H9 (cell line): ENCODE data around the gene CCS. TPM values are rescaled to one million over a fixed set of nuclear protein-coding genes. Genes with fewer than 3 reads are reported as not detected.

Experiments used
- DNase-seq: peaks from one replicate; pipeline ENCODE4 v3.0.0-alpha.2; 2017
- H2AFZ ChIP-seq: one replicate; pipeline ENCODE4 v1.6.1; 2013; ENCODE audit warnings: mild to moderate bottlenecking, low read length, control low read depth, moderate library complexity
- H2AK5ac ChIP-seq: 2 replicates; pipeline ENCODE4 v1.6.1; 2013; ENCODE audit warnings: low read length, control low read depth, mixed read lengths; ENCODE audit not compliant: insufficient read length
- H2BK120ac ChIP-seq: one replicate; pipeline ENCODE4 v1.6.1; 2013; ENCODE audit warnings: low read depth, mild to moderate bottlenecking, low read length, control low read depth, inconsistent platforms; ENCODE audit not compliant: poor library complexity, severe bottlenecking
- H2BK12ac ChIP-seq: 2 replicates; pipeline ENCODE4 v1.6.1; 2013; ENCODE audit warnings: low read length, control low read depth, mixed read lengths, low read depth; ENCODE audit not compliant: insufficient read length
- H2BK15ac ChIP-seq: 2 replicates; pipeline ENCODE4 v1.6.1; 2013; ENCODE audit warnings: low read depth, low read length, control low read depth
- H2BK20ac ChIP-seq: one replicate; pipeline ENCODE4 v1.6.1; 2013; ENCODE audit warnings: low read depth, mild to moderate bottlenecking, low read length, control low read depth, inconsistent platforms; ENCODE audit not compliant: poor library complexity, severe bottlenecking
- H2BK5ac ChIP-seq: 2 replicates; pipeline ENCODE4 v1.6.1; 2013; ENCODE audit warnings: low read length, control low read depth, mixed read lengths; ENCODE audit not compliant: insufficient read length
- H3K14ac ChIP-seq: 2 replicates; pipeline ENCODE4 v1.6.1; 2013; ENCODE audit warnings: low read length, control low read depth; ENCODE audit not compliant: insufficient read depth
- H3K18ac ChIP-seq: 2 replicates; pipeline ENCODE4 v1.6.1; 2013; ENCODE audit warnings: low read depth, mild to moderate bottlenecking, mixed read lengths, low read length, control low read depth; ENCODE audit not compliant: insufficient read length
- H3K23ac ChIP-seq: 2 replicates; pipeline ENCODE4 v1.6.1; 2013; ENCODE audit warnings: low read length, control low read depth, mixed read lengths, low read depth; ENCODE audit not compliant: insufficient read length
- H3K23me2 ChIP-seq: 2 replicates; pipeline ENCODE4 v1.6.1; 2013; ENCODE audit warnings: low read depth, mild to moderate bottlenecking, mixed read lengths, low read length, control low read depth; ENCODE audit not compliant: insufficient read length, poor library complexity, severe bottlenecking
- H3K27ac ChIP-seq: 2 replicates; pipeline ENCODE4 v1.5.1; 2013; ENCODE audit warnings: low read length, control low read depth, mixed read lengths, low read depth; ENCODE audit not compliant: insufficient read length
- H3K27me3 ChIP-seq: 2 replicates; pipeline ENCODE4 v1.6.1; 2013; ENCODE audit warnings: low read length, control low read depth, inconsistent platforms; ENCODE audit not compliant: insufficient read depth
- H3K4ac ChIP-seq: 2 replicates; pipeline ENCODE4 v1.6.1; 2013; ENCODE audit warnings: low read depth, mild to moderate bottlenecking, control low read depth, inconsistent platforms, low read length, moderate library complexity
- H3K4me1 ChIP-seq: 2 replicates; pipeline ENCODE4 v1.6.1; 2013; ENCODE audit warnings: low read length, control low read depth, inconsistent platforms; ENCODE audit not compliant: insufficient read depth
- H3K4me2 ChIP-seq: 2 replicates; pipeline ENCODE4 v1.6.1; 2013; ENCODE audit warnings: low read length, control low read depth, mixed read lengths; ENCODE audit not compliant: insufficient read length, insufficient read depth
- H3K56ac ChIP-seq: 2 replicates; pipeline ENCODE4 v1.6.1; 2013; ENCODE audit warnings: low read depth, mild to moderate bottlenecking, mixed read lengths, low read length, control low read depth; ENCODE audit not compliant: insufficient read length
- H3K79me1 ChIP-seq: 2 replicates; pipeline ENCODE4 v1.6.1; 2013; ENCODE audit warnings: low read depth, mild to moderate bottlenecking, moderate library complexity, low read length, control low read depth, inconsistent platforms; ENCODE audit not compliant: insufficient read depth, poor library complexity, severe bottlenecking
- H3K79me2 ChIP-seq: 2 replicates; pipeline ENCODE4 v1.6.1; 2013; ENCODE audit warnings: low read length, control low read depth, inconsistent platforms; ENCODE audit not compliant: insufficient read depth
- H3K9ac ChIP-seq: 2 replicates; pipeline ENCODE4 v1.6.1; 2013; ENCODE audit warnings: low read length, control low read depth, mixed read lengths; ENCODE audit not compliant: insufficient read length; ENCODE audit errors: extremely low read depth
- H3K9me3 ChIP-seq: one replicate; pipeline ENCODE4 v1.6.1; 2013; ENCODE audit warnings: low read depth, low read length, inconsistent platforms; ENCODE audit not compliant: control insufficient read depth
- H3T11ph ChIP-seq: one replicate; pipeline ENCODE4 v1.6.1; 2013; ENCODE audit warnings: mild to moderate bottlenecking, low read length, control low read depth, inconsistent platforms
- H4K20me1 ChIP-seq: one replicate; pipeline ENCODE4 v1.6.1; 2013; ENCODE audit not compliant: control insufficient read depth, insufficient read length, insufficient read depth
- H4K5ac ChIP-seq: 2 replicates; pipeline ENCODE4 v1.6.1; 2013; ENCODE audit warnings: low read depth, mild to moderate bottlenecking, mixed read lengths, low read length, control low read depth; ENCODE audit not compliant: insufficient read length
- H4K8ac ChIP-seq: replicated peaks from 2 replicates; pipeline ENCODE4 v1.6.1; 2013; ENCODE audit warnings: low read length, control low read depth, mixed read lengths, low read depth; ENCODE audit not compliant: insufficient read length
- H4K91ac ChIP-seq: 2 replicates; pipeline ENCODE4 v1.6.1; 2013; ENCODE audit warnings: low read depth, mild to moderate bottlenecking, moderate library complexity, mixed read lengths, low read length, control low read depth; ENCODE audit not compliant: insufficient read length
- H3K27ac Mint-ChIP-seq, 3 experiments: 2 replicates in 2 of 3; 3 replicates in 1 of 3; pipeline ENCODE4 v1.8.0; 2020 to 2021; ENCODE audit warnings: mixed read lengths in 3 of 3, mild to moderate bottlenecking in 1 of 3, moderate library complexity in 1 of 3
- H3K27me3 Mint-ChIP-seq: 2 replicates; pipeline ENCODE4 v1.8.0; 2021; ENCODE audit warnings: low read depth, mild to moderate bottlenecking, moderate library complexity, mixed read lengths
- H3K36me3 Mint-ChIP-seq, 3 experiments: 2 replicates in 2 of 3; 3 replicates in 1 of 3; pipeline ENCODE4 v1.8.0; 2020 to 2021; ENCODE audit warnings: low read depth in 3 of 3, mixed read lengths in 3 of 3; ENCODE audit not compliant: insufficient read depth in 1 of 3
- H3K4me1 Mint-ChIP-seq, 2 experiments: 2 replicates each; pipeline ENCODE4 v1.8.0; 2020; ENCODE audit warnings: mixed read lengths in 2 of 2
- H3K4me3 Mint-ChIP-seq, 2 experiments: 2 replicates in 1 of 2; 3 replicates in 1 of 2; pipeline ENCODE4 v1.8.0; 2020 to 2021; ENCODE audit warnings: mild to moderate bottlenecking in 2 of 2, mixed read lengths in 2 of 2, moderate library complexity in 1 of 2
- H3K9me3 Mint-ChIP-seq, 2 experiments: 2 replicates in 1 of 2; 3 replicates in 1 of 2; pipeline ENCODE4 v1.8.0; 2020; ENCODE audit warnings: mild to moderate bottlenecking in 2 of 2, mixed read lengths in 2 of 2, moderate library complexity in 1 of 2
- WGBS: extraction: QIAGEN DNeasy Blood & Tissue Kit; methylation state at CpG from one replicate; pipeline ENCODE4 v1.1.7; 2013; ENCODE audit warnings: missing lambda C conversion rate, low lambda C conversion rate, mixed read lengths; ENCODE audit not compliant: insufficient read length; ENCODE audit errors: extremely low coverage; 5-methylcytosine and 5-hydroxymethylcytosine counted together
- total RNA-seq: library from RNA; stranded (reverse); gene quantifications from 2 replicates; pipeline ENCODE4 v1.2.1, GENCODE V29; 2021
- TF ChIP-seq, protein P1 (sequence below): fragments of 200-600 bp; sonication (generic); conservative IDR thresholded peaks from 3 replicates; pipeline ENCODE4 v1.8.0; 2021; ENCODE audit warnings: antibody characterized with exemption, mild to moderate bottlenecking

Gene CCS
- total RNA-seq, 1 experiment from 2014 or later = 61.1 TPM

DNA sequence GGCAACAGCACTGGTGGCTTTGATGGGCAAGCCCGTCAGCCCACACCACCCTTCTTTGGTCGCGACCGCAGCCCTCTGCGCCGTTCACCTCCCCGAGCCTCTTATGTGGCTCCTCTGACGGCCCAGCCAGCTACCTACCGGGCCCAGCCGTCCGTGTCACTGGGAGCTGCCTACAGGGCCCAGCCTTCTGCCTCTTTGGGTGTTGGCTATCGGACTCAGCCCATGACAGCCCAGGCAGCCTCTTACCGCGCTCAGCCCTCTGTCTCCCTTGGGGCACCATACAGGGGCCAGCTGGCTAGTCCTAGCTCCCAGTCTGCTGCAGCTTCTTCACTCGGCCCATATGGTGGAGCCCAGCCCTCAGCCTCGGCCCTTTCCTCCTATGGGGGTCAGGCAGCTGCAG, 31.5 kb downstream of the CCS start:
- peaks cover 18 to 22% of the 10 kb centered on the region in 2 experiments for H3K4me1 Mint-ChIP-seq
- Histone ChIP-seq H3K23ac (no peak overlapping the region), H2AK5ac (no peak overlapping the region), H3K18ac (no peak overlapping the region), H3K56ac (no peak overlapping the region), H3K79me2 (peaks cover 74% of the 10 kb centered on the region; the same call in 1 of the 2 replicates), H4K5ac (no peak overlapping the region), H3T11ph (no peak overlapping the region), H2BK5ac (no peak overlapping the region), H3K4me1 (no peaks in the 10 kb centered on the region; the same call in 1 of the 2 replicates), H3K14ac (no peak overlapping the region; the same call in 1 of the 2 replicates), H3K27ac (no peak overlapping the region), H4K91ac (no peak overlapping the region), H2BK20ac (no peak overlapping the region), H3K23me2 (no peaks in the 10 kb centered on the region), H2BK120ac (no peak overlapping the region), H3K4me2 (no peak overlapping the region), H3K9ac (no peak overlapping the region), H3K79me1 (peaks cover 12% of the 10 kb centered on the region), H2BK12ac (no peak overlapping the region), H2BK15ac (no peak overlapping the region), H3K27me3 (no peaks in the 10 kb centered on the region), H4K8ac (no peak overlapping the region), H2AFZ (no peak overlapping the region), H3K9me3 (no peaks in the 10 kb centered on the region), H4K20me1 (peaks cover 4% of the 10 kb centered on the region), H3K4ac (no peak overlapping the region)
- no peaks in the 10 kb centered on the region for H3K27me3 Mint-ChIP-seq
- no peaks in the 10 kb centered on the region; a peak in 1 of 5 replicates for H3K9me3 Mint-ChIP-seq
- WGBS = no CpG with 5 or more reads among the region's 16 CpGs
- peaks cover 63 to 94% (median 87%) of the 10 kb centered on the region in 3 experiments for H3K36me3 Mint-ChIP-seq
- DNase-seq = no peak
- no peak overlapping the region for H3K4me3 Mint-ChIP-seq
- TF ChIP-seq, protein P1, sequence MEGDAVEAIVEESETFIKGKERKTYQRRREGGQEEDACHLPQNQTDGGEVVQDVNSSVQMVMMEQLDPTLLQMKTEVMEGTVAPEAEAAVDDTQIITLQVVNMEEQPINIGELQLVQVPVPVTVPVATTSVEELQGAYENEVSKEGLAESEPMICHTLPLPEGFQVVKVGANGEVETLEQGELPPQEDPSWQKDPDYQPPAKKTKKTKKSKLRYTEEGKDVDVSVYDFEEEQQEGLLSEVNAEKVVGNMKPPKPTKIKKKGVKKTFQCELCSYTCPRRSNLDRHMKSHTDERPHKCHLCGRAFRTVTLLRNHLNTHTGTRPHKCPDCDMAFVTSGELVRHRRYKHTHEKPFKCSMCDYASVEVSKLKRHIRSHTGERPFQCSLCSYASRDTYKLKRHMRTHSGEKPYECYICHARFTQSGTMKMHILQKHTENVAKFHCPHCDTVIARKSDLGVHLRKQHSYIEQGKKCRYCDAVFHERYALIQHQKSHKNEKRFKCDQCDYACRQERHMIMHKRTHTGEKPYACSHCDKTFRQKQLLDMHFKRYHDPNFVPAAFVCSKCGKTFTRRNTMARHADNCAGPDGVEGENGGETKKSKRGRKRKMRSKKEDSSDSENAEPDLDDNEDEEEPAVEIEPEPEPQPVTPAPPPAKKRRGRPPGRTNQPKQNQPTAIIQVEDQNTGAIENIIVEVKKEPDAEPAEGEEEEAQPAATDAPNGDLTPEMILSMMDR = no peak
- no peak overlapping the region for H3K27ac Mint-ChIP-seq
